ENCODE measurements around the gene KIAA1614.

GRCh38 chr1:180988253-180988752 is 75.6 kb downstream of the KIAA1614 start:
- no peak for TF ChIP-seq TSHZ2 (CRISPR knock-in tag; IDR thresholded peaks at IDR 0.05)
- TF ChIP-seq, protein P1, sequence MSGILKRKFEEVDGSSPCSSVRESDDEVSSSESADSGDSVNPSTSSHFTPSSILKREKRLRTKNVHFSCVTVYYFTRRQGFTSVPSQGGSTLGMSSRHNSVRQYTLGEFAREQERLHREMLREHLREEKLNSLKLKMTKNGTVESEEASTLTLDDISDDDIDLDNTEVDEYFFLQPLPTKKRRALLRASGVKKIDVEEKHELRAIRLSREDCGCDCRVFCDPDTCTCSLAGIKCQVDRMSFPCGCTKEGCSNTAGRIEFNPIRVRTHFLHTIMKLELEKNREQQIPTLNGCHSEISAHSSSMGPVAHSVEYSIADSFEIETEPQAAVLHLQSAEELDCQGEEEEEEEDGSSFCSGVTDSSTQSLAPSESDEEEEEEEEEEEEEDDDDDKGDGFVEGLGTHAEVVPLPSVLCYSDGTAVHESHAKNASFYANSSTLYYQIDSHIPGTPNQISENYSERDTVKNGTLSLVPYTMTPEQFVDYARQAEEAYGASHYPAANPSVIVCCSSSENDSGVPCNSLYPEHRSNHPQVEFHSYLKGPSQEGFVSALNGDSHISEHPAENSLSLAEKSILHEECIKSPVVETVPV (CRISPR knock-in tag; IDR thresholded peaks at IDR 0.05) = no peak
- no peak for TF ChIP-seq RARB (CRISPR knock-in tag; IDR thresholded peaks at IDR 0.05)
- no peak for TF ChIP-seq PATZ1 (CRISPR knock-in tag; IDR thresholded peaks at IDR 0.05; ENCODE audit: borderline replicate concordance)
- TF ChIP-seq ZFP3 (CRISPR knock-in tag; IDR thresholded peaks at IDR 0.05) = no peak

All from SK-N-SH treated with all-trans-retinoic acid at 6 μM for 48 hours (cell line).